Upper lobe of left lung (tissue), 6 donors: Measurements from ENCODE around the gene INHA. TPM values are rescaled to one million over a fixed set of nuclear protein-coding genes. Genes with fewer than 3 reads are reported as not detected.

Experiments
- ATAC-seq, 2 donors: fragments of 200-7000 bp; cut with Tn5 transposase; one replicate each; pipeline ENCODE4 v1.9.1; 2022; ENCODE audit warnings: mild to moderate bottlenecking in 2 of 2, moderate library complexity in 2 of 2; ENCODE audit not compliant: low FRiP score in 2 of 2
- DNase-seq, 2 donors: peaks; one replicate each; pipeline ENCODE4 v3.0.0-alpha.2; 2019 to 2020
- H3K27ac ChIP-seq, 4 donors: fragments of 200-600 bp; sonication (generic); one replicate each; pipeline ENCODE4 v1.5.1; 2016 to 2019
- H3K27me3 ChIP-seq, 4 donors: fragments of 200-600 bp; sonication (generic); one replicate each; pipeline ENCODE4 v1.5.1; 2017 to 2019
- H3K36me3 ChIP-seq, 4 donors: fragments of 200-600 bp; sonication (generic); one replicate each; pipeline ENCODE4 v1.5.1; 2016 to 2019
- H3K4me1 ChIP-seq, 4 donors: fragments of 200-600 bp; sonication (generic); one replicate each; pipeline ENCODE4 v1.5.1; 2018 to 2019
- H3K4me3 ChIP-seq, 4 donors: fragments of 200-600 bp; sonication (generic); one replicate each; pipeline ENCODE4 v1.5.1; 2017 to 2019; ENCODE audit warnings: mild to moderate bottlenecking in 2 of 4, moderate library complexity in 1 of 4
- H3K9me3 ChIP-seq, 4 donors: fragments of 200-600 bp; sonication (generic); one replicate each; pipeline ENCODE4 v1.5.1; 2018 to 2019
- CTCF ChIP-seq, 6 experiments: fragments of 450-650 bp in 4 of 6; fragments of 200-600 bp in 2 of 6; sonication (generic) in 2 of 6; IDR thresholded peaks; one replicate each; pipeline ENCODE4 v1.5.1; 2016 to 2019; ENCODE audit warnings: antibody characterized with exemption in 6 of 6
- EP300 ChIP-seq, 4 donors: sonication (generic); formaldehyde crosslinking; IDR thresholded peaks; one replicate each; pipeline ENCODE4 v1.5.1; 2017; ENCODE audit warnings: antibody characterized with exemption in 4 of 4, control low read depth in 2 of 4
- POLR2A ChIP-seq, 4 donors: fragments of 450-650 bp; IDR thresholded peaks; one replicate each; pipeline ENCODE4 v1.5.1; 2016 to 2017; ENCODE audit warnings: antibody characterized with exemption in 4 of 4, mild to moderate bottlenecking in 2 of 4
- POLR2AphosphoS5 ChIP-seq, 2 donors: sonication (generic); formaldehyde crosslinking; IDR thresholded peaks; one replicate each; pipeline ENCODE4 v1.5.1; 2017; ENCODE audit warnings: antibody characterized with exemption in 2 of 2
- WGBS, 2 donors: methylation state at CpG; one replicate each; pipeline ENCODE4 v1.1.5; 2017 to 2018; 5-methylcytosine and 5-hydroxymethylcytosine counted together
- total RNA-seq, 6 donors: library from RNA; depleted of rRNA in 4 of 6; stranded (reverse); fragments of >200 nt in 4 of 6; gene quantifications; one replicate each; pipeline versions ENCODE4 v1.1.0 to v1.2.1, GENCODE V29; 2016 to 2021
- donor health status: DM: no; HTN: no; CAD: no; lungs with moderate emphysema.
- donor health status: DM: no; HTN: yes; CAD: no; lungs with severe emphysema.

Gene INHA
- total RNA-seq, 6 donors from 2014 or later = 0.24 to 7.3 (median 0.43) TPM; not detected in 3

- Histone ChIP-seq H3K27me3 (peaks cover 0 to 4% (median 0%) of the 10 kb centered on the region in 4 donors), H3K4me3 (no peak overlapping the region), H3K36me3 (no peaks in the 10 kb centered on the region), H3K9me3 (no peaks in the 10 kb centered on the region), H3K4me1 (peaks cover 0 to 28% (median 11%) of the 10 kb centered on the region in 4 donors), H3K27ac (no peak overlapping the region)
- DNase-seq (peak in 1 of 2 donors; percentile 63), ATAC-seq (no peak)
- WGBS, 2 donors = 73 to 84% methylated on average over 3 to 20 of the region's 22 CpGs
- no peak for TF ChIP-seq POLR2AphosphoS5 (IDR thresholded peaks at IDR 0.05)
- no peak for TF ChIP-seq CTCF (IDR thresholded peaks at IDR 0.05)
- no peak for TF ChIP-seq EP300 (IDR thresholded peaks at IDR 0.05)
- TF ChIP-seq POLR2A (IDR thresholded peaks at IDR 0.05) = no peak
These were observed 2.6 kb downstream of the INHA start for GRCh38 chr2:219574484-219575311.

- ATAC-seq (no peak), DNase-seq (no peak)
- Histone ChIP-seq H3K27ac (no peak overlapping the region), H3K27me3 (peaks cover 0 to 2% (median 0%) of the 10 kb centered on the region in 4 donors), H3K4me1 (peaks cover 0 to 17% (median 5%) of the 10 kb centered on the region in 4 donors), H3K4me3 (no peak overlapping the region), H3K9me3 (no peaks in the 10 kb centered on the region), H3K36me3 (no peaks in the 10 kb centered on the region)
- 77 to 78% methylated on average over 6 of the region's 6 CpGs for WGBS, 2 donors
- no peak for TF ChIP-seq CTCF (IDR thresholded peaks at IDR 0.05)
- no peak for TF ChIP-seq POLR2AphosphoS5 (IDR thresholded peaks at IDR 0.05)
- TF ChIP-seq POLR2A (IDR thresholded peaks at IDR 0.05) = no peak
- TF ChIP-seq EP300 (IDR thresholded peaks at IDR 0.05) = no peak
These were observed 3.7 kb downstream of the INHA start for GRCh38 chr2:219575566-219576504.

GRCh38 chr2:219576505-219577388 lies 4.6 kb downstream of the INHA start:
- no peak for DNase-seq
- TF ChIP-seq CTCF (IDR thresholded peaks at IDR 0.05) (no peak), EP300 (IDR thresholded peaks at IDR 0.05) (no peak), POLR2AphosphoS5 (IDR thresholded peaks at IDR 0.05) (no peak), POLR2A (IDR thresholded peaks at IDR 0.05) (no peak)
- no peak for ATAC-seq
- Histone ChIP-seq H3K27me3 (no peaks in the 10 kb centered on the region), H3K4me1 (peaks cover 0 to 7% (median under 1%) of the 10 kb centered on the region in 4 donors), H3K4me3 (no peak overlapping the region), H3K27ac (no peak overlapping the region), H3K36me3 (no peaks in the 10 kb centered on the region), H3K9me3 (no peaks in the 10 kb centered on the region)
- WGBS, 2 donors = 28 to 39% methylated on average over 10 to 15 of the region's 15 CpGs

GRCh38 chr2:219578811-219579613 lies 6.9 kb downstream of the INHA start:
- H3K4me3 ChIP-seq = no peak overlapping the region
- H3K9me3 ChIP-seq = no peaks in the 10 kb centered on the region
- DNase-seq (no peak), ATAC-seq (no peak)
- H3K36me3 ChIP-seq = no peaks in the 10 kb centered on the region
- 55 to 59% methylated on average over 8 of the region's 8 CpGs for WGBS, 2 donors
- no peaks in the 10 kb centered on the region for H3K27me3 ChIP-seq
- no peak for TF ChIP-seq EP300 (IDR thresholded peaks at IDR 0.05)
- TF ChIP-seq POLR2AphosphoS5 (IDR thresholded peaks at IDR 0.05) = peak in 1 of 2 donors; percentile 53
- H3K27ac ChIP-seq = peak overlapping the region; percentile 32 to 61 (median 40)
- H3K4me1 ChIP-seq = peaks cover 0 to 6% (median 0%) of the 10 kb centered on the region in 4 donors
